Fibroblast of lung (primary cell): Measurements from ENCODE around the gene KIAA1549.

ENCODE experiments used
- CTCF ChIP-seq, 2 donors: IDR thresholded peaks in 1 of 2; conservative IDR thresholded peaks in 1 of 2; 1 replicate in 1 of 2; 2 replicates in 1 of 2; pipeline ENCODE4 v1.5.1; 2011 to 2012; ENCODE audit warnings: low read length in 2 of 2, control low read depth in 1 of 2, inconsistent platforms in 1 of 2, low read depth in 1 of 2, mild to moderate bottlenecking in 1 of 2
- EZH2 ChIP-seq: IDR thresholded peaks from 2 replicates; pipeline ENCODE4 v1.5.1; 2012; ENCODE audit warnings: low read length, control low read depth, mild to moderate bottlenecking; ENCODE audit errors: missing control alignments

GRCh38 chr7:138849701-138850100 is 131.5 kb downstream of the KIAA1549 start:
- no peak for TF ChIP-seq CTCF (conservative IDR thresholded peaks at IDR 0.05 in 1 of 2, IDR thresholded peaks at IDR 0.05 in 1 of 2; ENCODE audit: low read depth in 1 of 2, low read length in 2 of 2)
- no peak for TF ChIP-seq EZH2
